NCI-H2029 (cell line): Measurements from ENCODE around the gene GDI2.
"Not testable (repeated sequence)": the region's sequence is repeated elsewhere in the genome, so short reads cannot be mapped to it uniquely, and the experiment has no call there.

Experiments used
- DNase-seq: peaks from one replicate; lab custom pipeline; 2025; lab: John Stamatoyannopoulos, UW

GDI2 gene

GRCh38 chr10:5827841-5828240, 14.6 kb upstream of the GDI2 start:
- DNase-seq = no peak

- DNase-seq = not testable (repeated sequence)
These were observed 13.3 kb upstream of the GDI2 start for GRCh38 chr10:5826511-5826910.

DNA sequence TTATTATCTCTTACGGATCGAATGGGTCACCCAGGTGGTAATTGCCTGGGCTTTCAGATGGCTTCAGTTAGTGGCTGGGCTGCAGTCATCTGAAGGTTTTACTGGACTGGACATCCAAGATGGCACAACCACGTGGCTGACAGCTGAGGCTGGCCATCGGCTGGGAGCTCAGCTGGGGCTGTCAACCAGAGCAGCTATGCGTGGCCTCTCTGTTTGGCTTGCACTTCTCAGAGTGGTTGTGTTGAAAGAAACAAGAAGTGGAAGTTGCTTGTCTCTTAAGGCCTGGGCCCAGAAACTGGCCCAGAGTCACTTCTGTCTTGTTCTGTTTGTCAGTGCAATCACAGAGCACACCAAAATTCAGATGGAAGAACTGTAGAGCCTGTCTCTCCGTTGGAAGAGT, 5.7 kb upstream of the GDI2 start:
- DNase-seq = no peak

GRCh38 chr10:5818048-5818331, 4.8 kb upstream of the GDI2 start:
- no peak for DNase-seq

GRCh38 chr10:5817322-5818047, 4.3 kb upstream of the GDI2 start:
- no peak for DNase-seq

DNA sequence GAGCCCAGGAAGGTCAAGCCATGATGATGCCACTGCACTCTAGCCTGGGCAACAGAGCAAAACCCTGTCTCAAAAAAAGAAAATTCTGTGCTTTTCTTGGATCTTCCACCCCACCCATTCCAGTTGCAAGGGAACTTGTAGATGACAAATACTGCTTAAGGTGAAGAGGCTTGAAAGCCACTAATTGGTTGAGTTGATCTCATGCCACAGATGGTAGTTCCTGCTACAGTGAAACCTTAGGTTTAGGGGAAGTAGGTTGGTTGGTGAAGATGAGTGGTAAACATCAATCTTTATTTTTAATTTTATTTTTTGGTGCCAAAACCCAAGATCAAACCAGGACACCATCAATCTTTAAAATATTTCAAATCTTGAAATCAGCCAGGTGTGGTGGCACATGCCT, 2.9 kb upstream of the GDI2 start:
- no peak for DNase-seq

DNA sequence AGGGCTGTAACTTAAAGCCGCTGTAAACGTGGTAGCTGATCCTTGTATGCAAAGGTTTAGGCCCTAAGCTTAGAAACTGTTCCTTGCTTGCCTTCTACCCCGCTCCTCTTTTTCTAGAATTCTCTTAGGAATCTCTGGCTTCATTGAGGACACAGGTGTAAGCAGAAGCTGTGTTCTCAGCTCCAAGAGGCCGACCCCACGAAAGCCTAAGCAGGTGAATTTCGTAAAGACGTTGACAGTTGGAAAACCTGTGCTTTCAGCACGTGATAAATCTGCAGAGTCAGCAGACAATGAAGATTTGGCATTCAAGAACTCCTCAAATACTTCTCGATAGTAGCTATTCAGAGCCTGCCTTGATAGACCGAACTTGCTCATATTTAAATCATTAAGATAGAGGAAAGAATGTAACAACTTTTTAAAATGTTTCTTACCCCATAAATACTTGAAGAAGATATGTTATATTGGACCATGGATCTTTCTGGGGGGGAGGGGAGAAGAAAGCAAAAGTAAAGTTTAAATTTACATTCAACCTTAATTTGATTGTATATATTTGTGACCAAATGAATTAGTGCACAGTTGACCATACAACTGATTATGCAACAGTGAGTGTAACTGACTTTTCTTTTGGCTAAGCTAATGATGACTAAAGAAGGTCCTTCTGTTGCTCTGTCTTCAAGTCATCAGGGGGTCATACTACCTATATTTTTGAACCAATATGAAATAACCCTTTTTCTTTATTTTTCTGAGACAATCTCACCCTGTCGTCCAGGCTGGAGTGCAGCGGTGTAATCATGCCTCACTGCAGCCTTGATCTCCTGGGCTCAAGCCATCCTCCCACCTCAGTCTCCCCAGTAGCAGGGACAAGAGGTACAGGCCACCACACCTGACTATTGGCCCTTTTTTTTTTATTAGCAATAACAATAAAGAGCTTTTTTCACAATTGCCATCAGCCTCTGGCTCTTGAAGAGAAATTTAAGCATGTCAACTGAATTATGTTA, 1.2 kb upstream of the GDI2 start:
- DNase-seq = no peak

- DNase-seq = no peak
These were observed 218 bp downstream of the GDI2 start for GRCh38 chr10:5813091-5813340.

GRCh38 chr10:5812283-5813090, 747 bp downstream of the GDI2 start:
- DNase-seq = no peak

GRCh38 chr10:5811387-5811821, 1.8 kb downstream of the GDI2 start:
- no peak for DNase-seq

GRCh38 chr10:5810225-5810624, 3.0 kb downstream of the GDI2 start:
- no peak for DNase-seq

DNA sequence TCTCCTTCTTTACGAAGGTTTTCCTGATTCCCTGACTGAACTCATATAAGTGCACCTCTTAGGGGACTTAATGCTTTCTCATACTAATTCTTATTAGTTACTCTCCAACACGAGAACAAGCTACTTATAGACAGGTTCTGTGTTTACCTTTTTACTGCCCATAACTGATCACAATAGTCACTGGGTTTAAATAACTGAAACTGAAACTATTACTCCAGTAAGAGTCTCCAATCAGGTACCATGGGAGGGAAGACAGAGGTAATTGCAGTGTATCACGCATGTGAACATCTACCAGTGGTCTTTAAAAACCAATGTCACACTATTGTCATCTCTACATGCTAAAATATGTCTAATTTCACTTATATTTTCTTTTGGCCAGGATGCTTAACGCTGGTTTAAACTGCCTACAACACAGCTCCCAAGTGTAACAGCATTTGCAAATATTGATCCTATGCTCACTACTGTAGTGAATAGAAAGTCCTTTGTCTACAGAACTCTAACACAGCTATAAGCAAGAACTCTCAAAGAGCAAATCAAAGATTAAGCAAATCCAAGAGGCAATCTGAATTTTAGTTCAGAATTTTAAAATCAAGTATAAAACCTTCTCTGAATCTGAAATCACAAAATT, 3.6 kb downstream of the GDI2 start:
- DNase-seq = no peak

DNA sequence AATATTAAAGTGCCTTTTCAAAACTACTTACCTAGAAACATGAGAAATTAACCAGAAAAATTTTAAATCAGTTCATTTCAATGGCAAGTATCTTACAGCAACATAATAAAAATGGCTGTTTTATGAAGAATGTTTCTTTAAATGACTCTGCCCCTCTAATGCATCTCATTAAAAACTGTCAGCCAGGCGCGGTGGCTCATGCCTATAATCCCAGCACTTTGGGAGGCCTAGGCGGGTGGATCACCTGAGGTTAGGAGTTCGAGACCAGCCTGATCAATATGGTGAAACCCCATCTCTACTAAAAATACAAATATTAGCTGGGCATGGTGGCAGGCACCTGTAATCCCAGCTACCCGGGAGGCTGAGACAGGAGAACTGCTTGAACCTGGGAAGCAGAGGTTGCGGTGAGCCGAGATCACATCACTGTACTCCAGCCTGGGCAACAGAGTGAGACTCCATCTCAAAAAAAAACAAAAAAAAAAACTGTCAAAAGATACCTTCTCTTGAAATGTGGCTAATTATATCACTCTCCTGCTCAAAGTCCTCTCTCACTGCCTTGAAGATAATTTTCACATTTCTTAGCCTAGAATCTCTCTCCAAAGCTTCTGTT, 4.3 kb downstream of the GDI2 start:
- not testable (repeated sequence) for DNase-seq

DNA sequence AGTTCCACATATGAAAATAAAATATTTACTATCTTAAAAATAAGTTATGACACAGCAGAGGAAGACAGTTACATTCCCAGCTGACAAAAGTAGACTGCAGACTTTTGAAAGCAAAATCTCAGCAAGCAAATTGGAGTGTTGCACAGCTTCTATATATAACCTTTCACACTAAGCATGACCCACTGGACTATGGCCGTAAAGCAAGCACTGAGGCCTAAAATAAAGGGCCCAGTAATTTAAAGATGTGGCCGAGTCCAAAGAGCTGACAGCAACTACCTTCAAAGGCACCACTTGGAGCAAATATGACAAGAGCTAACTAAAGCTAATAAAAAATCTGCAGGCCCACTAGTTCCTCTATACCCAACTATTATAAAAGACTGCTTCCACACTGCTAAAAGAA, 6.5 kb downstream of the GDI2 start:
- no peak for DNase-seq

- no peak for DNase-seq
These were observed 7.5 kb downstream of the GDI2 start for GRCh38 chr10:5805711-5806110.

GRCh38 chr10:5805260-5805659, 8.0 kb downstream of the GDI2 start:
- DNase-seq = no peak

DNA sequence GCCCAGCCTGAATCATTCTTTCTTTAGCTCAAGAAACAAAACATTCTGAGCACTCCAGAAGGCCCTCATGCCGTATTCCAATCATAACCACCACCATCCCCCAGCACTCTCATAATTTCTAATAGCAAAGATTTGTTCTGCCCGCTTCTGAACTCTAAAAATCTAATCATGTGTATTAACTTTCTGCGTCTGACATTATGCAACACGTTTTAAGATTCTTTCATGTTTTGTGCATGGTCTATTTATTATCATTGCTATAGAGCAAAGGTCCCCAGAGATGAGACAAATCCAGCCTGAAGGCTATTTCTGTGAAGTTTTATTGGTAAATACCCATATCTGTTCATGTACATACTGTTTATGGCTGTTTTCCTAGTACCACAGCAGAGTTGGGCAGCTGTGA, 8.8 kb downstream of the GDI2 start:
- no peak for DNase-seq

DNA sequence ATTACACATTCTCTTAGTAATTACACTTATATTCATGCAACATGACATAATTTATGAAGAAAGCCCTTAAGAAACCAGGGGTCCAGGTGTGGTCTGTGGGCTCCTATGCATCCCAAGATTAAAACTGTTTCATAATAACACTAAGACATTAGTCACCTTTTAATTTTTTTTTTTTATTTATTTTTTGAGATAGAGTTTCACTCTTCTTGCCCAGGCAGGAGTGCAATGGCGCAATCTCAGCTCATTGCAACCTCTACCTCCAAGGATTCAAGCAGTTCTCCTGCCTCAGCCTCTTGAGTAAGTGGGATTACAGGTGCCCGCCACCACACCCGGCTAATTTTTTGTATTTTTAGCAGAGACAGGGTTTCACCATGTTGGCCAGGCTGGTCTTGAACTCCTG, 12.5 kb downstream of the GDI2 start:
- DNase-seq = no peak

DNA sequence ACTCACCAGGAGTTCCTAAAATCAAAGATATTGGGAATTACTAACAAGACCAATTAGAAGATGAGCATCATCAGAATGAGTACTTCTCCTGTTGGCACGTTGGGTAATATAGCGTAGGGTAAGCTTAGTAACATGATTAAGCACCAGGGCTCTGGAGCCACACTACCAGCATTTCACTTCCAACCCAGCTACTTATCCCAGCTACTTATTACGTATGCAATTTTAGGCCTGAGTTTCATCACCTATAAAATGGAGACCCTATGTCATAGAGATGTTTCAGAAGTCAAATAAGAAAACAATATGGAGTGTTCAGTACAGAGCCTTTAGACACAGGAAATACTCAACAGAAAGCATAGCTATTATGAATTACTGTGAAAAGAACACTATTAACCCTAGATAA, 19.0 kb downstream of the GDI2 start:
- no peak for DNase-seq

DNA sequence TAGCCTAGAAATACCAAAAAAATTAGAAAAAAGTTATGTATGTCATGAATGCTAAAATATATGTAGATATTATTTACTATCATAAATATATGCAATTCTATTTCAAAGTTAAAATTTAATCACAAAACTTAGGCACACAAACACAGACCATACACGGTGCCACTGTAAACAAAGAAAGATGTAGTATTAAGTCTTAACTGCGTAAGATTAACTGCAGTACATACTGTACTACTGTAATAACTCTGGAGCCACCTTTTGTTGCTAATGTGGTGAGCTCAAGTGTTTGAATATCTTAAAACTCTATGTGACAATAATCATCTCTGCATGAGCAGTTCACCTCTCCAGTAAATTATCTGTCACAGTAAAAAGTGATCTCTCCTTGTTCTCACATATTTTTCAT, 23.6 kb downstream of the GDI2 start:
- DNase-seq = no peak

- no peak for DNase-seq
These were observed 24.3 kb downstream of the GDI2 start for GRCh38 chr10:5788969-5789368.

GRCh38 chr10:5783300-5783699, 29.9 kb downstream of the GDI2 start:
- no peak for DNase-seq
